Fibroblast of lung (primary cell): ENCODE results near the gene TOR4A. TPM values are rescaled to one million over a fixed set of nuclear protein-coding genes. Genes with fewer than 3 reads are reported as not detected.

ENCODE experiments used
- DNase-seq, 2 donors: peaks; one replicate each; pipeline versions ENCODE4 v3.0.0 to v3.0.0-alpha.2; 2010; ENCODE audit warnings: low read depth in 2 of 2
- H2AFZ ChIP-seq: 2 replicates; pipeline ENCODE4 v1.5.1; 2012; ENCODE audit warnings: low read length, control low read depth, inconsistent platforms
- H3K27ac ChIP-seq: 2 replicates; pipeline ENCODE4 v1.5.1; 2011; ENCODE audit warnings: low read length, control low read depth; ENCODE audit not compliant: insufficient read depth
- H3K27me3 ChIP-seq: 2 replicates; pipeline ENCODE4 v1.5.1; 2011; ENCODE audit warnings: mild to moderate bottlenecking, low read length; ENCODE audit not compliant: control insufficient read depth, insufficient read depth
- H3K36me3 ChIP-seq: 2 replicates; pipeline ENCODE4 v1.5.1; 2011; ENCODE audit warnings: low read length; ENCODE audit not compliant: control insufficient read depth, insufficient read depth
- H3K4me1 ChIP-seq: 2 replicates; pipeline ENCODE4 v1.5.1; 2011; ENCODE audit warnings: low read length; ENCODE audit not compliant: control insufficient read depth, insufficient read depth; ENCODE audit errors: extremely low read depth
- H3K4me2 ChIP-seq: 2 replicates; pipeline ENCODE4 v1.5.1; 2011; ENCODE audit warnings: low read length, control low read depth; ENCODE audit not compliant: insufficient read depth; ENCODE audit errors: extremely low read depth
- H3K4me3 ChIP-seq, 4 experiments: fragments of 200-600 bp in 1 of 4; sonication (generic) in 1 of 4; replicated peaks in 1 of 4; 2 replicates each; pipeline ENCODE4 v1.5.1; 2011 to 2016; ENCODE audit warnings: low read length in 4 of 4, low read depth in 3 of 4, mild to moderate bottlenecking in 3 of 4, control low read depth in 2 of 4, inconsistent platforms in 1 of 4, mixed read lengths in 1 of 4; ENCODE audit not compliant: insufficient read depth in 1 of 4; ENCODE audit errors: control extremely low read depth in 1 of 4
- H3K79me2 ChIP-seq: 2 replicates; pipeline ENCODE4 v1.5.1; 2012; ENCODE audit warnings: mild to moderate bottlenecking, low read length, inconsistent platforms; ENCODE audit not compliant: control insufficient read depth, insufficient read depth
- H3K9ac ChIP-seq: 2 replicates; pipeline ENCODE4 v1.5.1; 2011; ENCODE audit warnings: mild to moderate bottlenecking, low read length, control low read depth; ENCODE audit not compliant: insufficient read depth
- H3K9me3 ChIP-seq: 2 replicates; pipeline ENCODE4 v1.5.1; 2012; ENCODE audit warnings: low read depth, low read length; ENCODE audit not compliant: control insufficient read depth, insufficient read depth
- H4K20me1 ChIP-seq: 2 replicates; pipeline ENCODE4 v1.5.1; 2011; ENCODE audit warnings: low read length; ENCODE audit not compliant: control insufficient read depth, insufficient read depth; ENCODE audit errors: extremely low read depth
- EZH2 ChIP-seq: IDR thresholded peaks from 2 replicates; pipeline ENCODE4 v1.5.1; 2012; ENCODE audit warnings: low read length, control low read depth, mild to moderate bottlenecking; ENCODE audit errors: missing control alignments
- polyA plus RNA-seq, 2 donors: library from polyadenylated mRNA; depleted of rRNA in 1 of 2; stranded (reverse) in 1 of 2; unstranded in 1 of 2; fragments of >200 nt; gene quantifications; 2 replicates each; pipeline ENCODE4 v1.2.1, GENCODE V29; 2011 to 2012; ENCODE audit warnings: missing spikeins in 1 of 2
- total RNA-seq: library from RNA; depleted of rRNA; stranded (reverse); fragments of >200 nt; gene quantifications from 2 replicates; pipeline ENCODE4 v1.2.1, GENCODE V29; 2014
- TF ChIP-seq, protein P1 (sequence below), 2 donors: IDR thresholded peaks in 1 of 2; conservative IDR thresholded peaks in 1 of 2; 1 replicate in 1 of 2; 2 replicates in 1 of 2; pipeline ENCODE4 v1.5.1; 2011 to 2012; ENCODE audit warnings: low read length in 2 of 2, control low read depth in 1 of 2, inconsistent platforms in 1 of 2, low read depth in 1 of 2, mild to moderate bottlenecking in 1 of 2

TOR4A gene
- total and polyA plus RNA-seq, 2 donors (not counting 1 experiment from before 2014, with no cell fraction given) = 3.3 to 22.1 TPM

GRCh38 chr9:137251194-137251461, 26.4 kb upstream of the TOR4A start, which contains the start of gene STPG3:
Gene STPG3, plus strand, starts transcription at chr9:137251286. Its CDS starts 1 bp downstream, at chr9:137251287.
- peaks cover 8% of the 10 kb centered on the region for H3K79me2 ChIP-seq
- H2AFZ ChIP-seq = no peak within 1 kb of the TSS
- no peak within 1 kb of the TSS for H3K4me2 ChIP-seq
- TF ChIP-seq EZH2 = no peak
- TF ChIP-seq, protein P1, sequence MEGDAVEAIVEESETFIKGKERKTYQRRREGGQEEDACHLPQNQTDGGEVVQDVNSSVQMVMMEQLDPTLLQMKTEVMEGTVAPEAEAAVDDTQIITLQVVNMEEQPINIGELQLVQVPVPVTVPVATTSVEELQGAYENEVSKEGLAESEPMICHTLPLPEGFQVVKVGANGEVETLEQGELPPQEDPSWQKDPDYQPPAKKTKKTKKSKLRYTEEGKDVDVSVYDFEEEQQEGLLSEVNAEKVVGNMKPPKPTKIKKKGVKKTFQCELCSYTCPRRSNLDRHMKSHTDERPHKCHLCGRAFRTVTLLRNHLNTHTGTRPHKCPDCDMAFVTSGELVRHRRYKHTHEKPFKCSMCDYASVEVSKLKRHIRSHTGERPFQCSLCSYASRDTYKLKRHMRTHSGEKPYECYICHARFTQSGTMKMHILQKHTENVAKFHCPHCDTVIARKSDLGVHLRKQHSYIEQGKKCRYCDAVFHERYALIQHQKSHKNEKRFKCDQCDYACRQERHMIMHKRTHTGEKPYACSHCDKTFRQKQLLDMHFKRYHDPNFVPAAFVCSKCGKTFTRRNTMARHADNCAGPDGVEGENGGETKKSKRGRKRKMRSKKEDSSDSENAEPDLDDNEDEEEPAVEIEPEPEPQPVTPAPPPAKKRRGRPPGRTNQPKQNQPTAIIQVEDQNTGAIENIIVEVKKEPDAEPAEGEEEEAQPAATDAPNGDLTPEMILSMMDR (conservative IDR thresholded peaks at IDR 0.05 in 1 of 2, IDR thresholded peaks at IDR 0.05 in 1 of 2; ENCODE audit: low read depth in 1 of 2, low read length in 2 of 2) = no peak
- no peak within 1 kb of the TSS for H3K9ac ChIP-seq
- H3K27ac ChIP-seq = no peak within 1 kb of the TSS
- H4K20me1 ChIP-seq = no peaks in the 10 kb centered on the region
- H3K9me3 ChIP-seq = no peaks in the 10 kb centered on the region
- DNase-seq = no peak
- no peak within 1 kb of the TSS for H3K4me3 ChIP-seq
- H3K4me1 ChIP-seq = peaks cover 2% of the 10 kb centered on the region
- no peaks in the 10 kb centered on the region for H3K36me3 ChIP-seq
- no peaks in the 10 kb centered on the region for H3K27me3 ChIP-seq

- TF ChIP-seq, protein P1 (conservative IDR thresholded peaks at IDR 0.05 in 1 of 2, IDR thresholded peaks at IDR 0.05 in 1 of 2; ENCODE audit: low read depth in 1 of 2, low read length in 2 of 2) = no peak
- TF ChIP-seq EZH2 = no peak
- no peak overlapping the region for H3K9ac ChIP-seq
- H3K4me1 ChIP-seq = peaks cover 7% of the 10 kb centered on the region
- no peaks in the 10 kb centered on the region for H3K9me3 ChIP-seq
- H3K27me3 ChIP-seq = no peaks in the 10 kb centered on the region
- no peak overlapping the region for H3K4me2 ChIP-seq
- H4K20me1 ChIP-seq = no peaks in the 10 kb centered on the region
- no peak overlapping the region for H3K27ac ChIP-seq
- peaks cover 4% of the 10 kb centered on the region for H3K36me3 ChIP-seq
- H2AFZ ChIP-seq = no peak overlapping the region
- DNase-seq = no peak
- peaks cover 14% of the 10 kb centered on the region for H3K79me2 ChIP-seq
- no peak overlapping the region for H3K4me3 ChIP-seq
Observed at GRCh38 chr9:137251490-137252268, 25.8 kb upstream of the TOR4A start.

DNA sequence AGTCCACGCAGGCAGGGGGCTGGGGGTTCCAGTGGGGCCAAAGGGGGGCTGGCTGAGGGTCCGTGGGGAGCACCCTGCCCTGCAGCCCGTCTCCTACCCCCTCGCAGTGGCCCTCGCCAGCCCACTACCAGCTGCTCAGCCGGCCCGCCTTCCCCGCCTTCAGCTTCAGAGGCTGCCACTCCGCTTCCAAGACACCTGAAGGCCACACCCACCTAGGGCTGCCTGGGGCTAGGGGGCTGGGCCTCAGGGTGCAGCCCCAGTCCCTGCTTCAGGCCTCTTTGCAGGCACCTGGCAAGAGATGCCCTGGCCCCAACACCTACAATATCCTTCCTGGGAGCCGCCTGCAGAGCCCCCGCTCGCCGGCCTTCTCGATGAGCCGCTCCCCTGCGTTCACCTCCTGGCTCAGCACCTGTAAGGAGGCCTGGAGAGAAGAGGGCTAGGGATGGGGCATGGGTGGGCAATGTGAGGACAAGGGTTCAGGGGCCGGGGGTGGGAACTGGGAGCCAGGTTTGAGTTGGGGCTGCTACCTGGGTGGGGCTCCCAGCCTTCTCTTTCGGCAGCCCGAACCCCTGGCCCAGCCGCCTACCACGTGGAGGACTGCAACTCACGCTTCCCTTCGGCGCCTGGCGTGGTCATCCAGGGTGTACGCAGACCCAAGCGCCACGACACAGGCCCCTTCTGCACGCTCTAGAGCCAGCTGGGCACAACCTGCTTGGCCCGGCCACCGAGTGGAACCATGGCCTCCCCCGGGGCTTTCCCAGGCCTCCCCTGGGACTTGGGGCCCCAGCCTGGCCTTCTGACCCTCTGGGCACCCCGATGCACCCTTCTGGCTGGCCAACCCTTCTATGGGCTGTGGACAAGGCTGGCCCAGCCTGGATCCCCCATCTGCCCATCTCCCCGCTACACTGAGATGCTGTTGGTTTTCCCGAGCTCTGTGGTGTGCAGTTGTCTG, 24.7 kb upstream of the TOR4A start:
- DNase-seq = no peak
- H2AFZ ChIP-seq = no peak overlapping the region
- no peak for TF ChIP-seq EZH2
- TF ChIP-seq, protein P1 (conservative IDR thresholded peaks at IDR 0.05 in 1 of 2, IDR thresholded peaks at IDR 0.05 in 1 of 2; ENCODE audit: low read depth in 1 of 2, low read length in 2 of 2) = no peak

More for the DNA sequence above, 24.7 kb upstream of the TOR4A start:
- peaks cover 17% of the 10 kb centered on the region for H3K79me2 ChIP-seq
- H3K9me3 ChIP-seq = no peaks in the 10 kb centered on the region
- H3K27me3 ChIP-seq = no peaks in the 10 kb centered on the region
- peaks cover 7% of the 10 kb centered on the region for H3K36me3 ChIP-seq
- no peak overlapping the region for H3K27ac ChIP-seq
- H3K4me2 ChIP-seq = no peak overlapping the region
- no peaks in the 10 kb centered on the region for H4K20me1 ChIP-seq
- H3K4me1 ChIP-seq = peaks cover 10% of the 10 kb centered on the region
- no peak overlapping the region for H3K4me3 ChIP-seq
- H3K9ac ChIP-seq = no peak overlapping the region
